MCF 10A (cell line): Measurements from ENCODE around the gene PABPN1L. TPM values are rescaled to one million over a fixed set of nuclear protein-coding genes. Genes with fewer than 3 reads are reported as not detected.
"Not testable (repeated sequence)": the region's sequence is repeated elsewhere in the genome, so short reads cannot be mapped to it uniquely, and the experiment has no call there.

Experiments
- BruUV-seq: library from RNA; stranded (reverse); fragments of 400-500 nt; replicated peaks from 2 replicates; lab custom pipeline; 2021; lab: Mats Ljungman, UMichigan
- CTCF ChIA-PET: fragments of 300-600 bp; sonication (Branson Sonifier 250); formaldehyde crosslinking; extraction: SDS; loops from one replicate; lab custom pipeline; 2021; ENCODE audit warnings: antibody characterized with exemption, inconsistent platforms; lab: Yijun Ruan, JAX
- POLR2A ChIA-PET: fragments of 300-600, 350-650 bp; sonication (Branson Sonifier 250); formaldehyde crosslinking; extraction: SDS; loops from one replicate; lab custom pipeline; 2020; ENCODE audit warnings: antibody characterized with exemption, inconsistent platforms; lab: Yijun Ruan, JAX
- DNase-seq: peaks from one replicate; pipeline ENCODE4 v3.0.0-alpha.2; 2018; ENCODE audit not compliant: unreplicated experiment
- H3K27ac Mint-ChIP-seq: one replicate; pipeline ENCODE4 v1.8.0; 2022; ENCODE audit warnings: mild to moderate bottlenecking, low read depth, mixed read lengths; ENCODE audit not compliant: unreplicated experiment
- H3K27me3 Mint-ChIP-seq: one replicate; pipeline ENCODE4 v1.8.0; 2022; ENCODE audit warnings: mixed read lengths; ENCODE audit not compliant: insufficient read depth, unreplicated experiment
- H3K36me3 Mint-ChIP-seq: one replicate; pipeline ENCODE4 v1.8.0; 2022; ENCODE audit warnings: mild to moderate bottlenecking, moderate library complexity, mixed read lengths; ENCODE audit not compliant: insufficient read depth, unreplicated experiment
- H3K4me1 Mint-ChIP-seq: one replicate; pipeline ENCODE4 v1.8.0; 2022; ENCODE audit warnings: mixed read lengths; ENCODE audit not compliant: insufficient read depth, unreplicated experiment
- H3K4me3 Mint-ChIP-seq: one replicate; pipeline ENCODE4 v1.8.0; 2022; ENCODE audit warnings: mild to moderate bottlenecking, moderate library complexity, mixed read lengths; ENCODE audit not compliant: unreplicated experiment
- H3K9me3 Mint-ChIP-seq: one replicate; pipeline ENCODE4 v1.8.0; 2022; ENCODE audit warnings: mixed read lengths; ENCODE audit not compliant: unreplicated experiment
- intact Hi-C: fragments of 100-400 bp; cut with micrococcal nuclease; formaldehyde crosslinking; loops from 2 replicates; pipeline ENCODE4 v1.14.1; 2022
- total RNA-seq: library from RNA; stranded (reverse); gene quantifications from 2 replicates; pipeline ENCODE4 v1.2.3, GENCODE V29; 2022
- TF ChIP-seq, protein P1 (sequence below): fragments of 200-600 bp; IDR thresholded peaks from one replicate; pipeline ENCODE4 v1.8.0; 2022; ENCODE audit warnings: antibody characterized with exemption, mild to moderate bottlenecking; ENCODE audit not compliant: unreplicated experiment

Gene PABPN1L
- total RNA-seq, 1 experiment from 2014 or later, result not detected

DNA sequence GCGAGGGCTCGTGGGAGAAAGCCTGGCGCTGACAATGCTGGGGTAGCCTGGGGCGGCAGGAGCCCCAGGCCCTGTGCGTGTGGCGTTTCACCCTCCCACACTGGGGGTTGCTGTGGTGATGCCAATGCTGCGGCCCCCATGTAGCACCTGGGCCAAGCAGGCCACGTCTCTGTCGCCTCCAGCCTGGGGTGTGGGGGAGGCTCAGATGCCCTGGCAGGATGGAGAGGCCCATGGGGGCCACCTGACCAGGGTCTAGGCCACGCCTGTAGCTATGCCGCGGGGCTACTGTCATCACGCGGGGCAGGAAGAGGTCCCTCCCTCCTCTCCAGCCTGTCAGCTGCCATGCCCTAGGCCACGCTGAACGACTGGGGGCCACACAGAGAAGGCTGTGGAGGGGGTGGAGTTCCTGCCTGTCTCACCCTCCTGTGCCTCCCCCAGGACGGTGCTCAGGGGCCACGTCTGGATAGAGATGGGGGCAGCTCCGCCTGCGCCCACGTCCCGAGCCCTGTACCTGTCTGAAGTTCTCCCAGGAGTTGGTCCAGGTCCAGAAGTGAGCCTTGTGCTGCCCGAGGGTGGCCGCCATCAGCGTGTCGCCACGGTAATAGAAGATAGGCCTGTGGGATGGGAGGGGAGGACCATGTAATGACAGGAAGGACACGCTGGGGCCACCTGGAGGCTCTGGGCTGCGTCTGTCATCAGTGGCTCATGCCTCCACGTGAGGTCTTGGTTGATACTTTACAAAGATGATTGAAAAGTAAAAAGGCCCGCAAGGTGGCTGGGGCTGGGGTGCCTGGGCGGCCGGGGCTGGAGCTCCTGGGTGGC, 42.0 kb downstream of the PABPN1L start:
- Mint-ChIP-seq H3K36me3 (peaks cover 10% of the 10 kb centered on the region), H3K27me3 (no peaks in the 10 kb centered on the region), H3K4me1 (peaks cover 14% of the 10 kb centered on the region), H3K4me3 (no peak overlapping the region), H3K9me3 (no peaks in the 10 kb centered on the region), H3K27ac (no peak overlapping the region)
- POLR2A ChIA-PET, result interaction anchor here (1.0 to 2.0 kb wide), 3 partner anchors 10 to 33 kb away, joined by 3 to 14 read pairs (median 8); partner anchors contain the start of gene APRT
- intact Hi-C loops, result no loop called here
- DNase-seq, result no peak
- TF ChIP-seq, protein P1, sequence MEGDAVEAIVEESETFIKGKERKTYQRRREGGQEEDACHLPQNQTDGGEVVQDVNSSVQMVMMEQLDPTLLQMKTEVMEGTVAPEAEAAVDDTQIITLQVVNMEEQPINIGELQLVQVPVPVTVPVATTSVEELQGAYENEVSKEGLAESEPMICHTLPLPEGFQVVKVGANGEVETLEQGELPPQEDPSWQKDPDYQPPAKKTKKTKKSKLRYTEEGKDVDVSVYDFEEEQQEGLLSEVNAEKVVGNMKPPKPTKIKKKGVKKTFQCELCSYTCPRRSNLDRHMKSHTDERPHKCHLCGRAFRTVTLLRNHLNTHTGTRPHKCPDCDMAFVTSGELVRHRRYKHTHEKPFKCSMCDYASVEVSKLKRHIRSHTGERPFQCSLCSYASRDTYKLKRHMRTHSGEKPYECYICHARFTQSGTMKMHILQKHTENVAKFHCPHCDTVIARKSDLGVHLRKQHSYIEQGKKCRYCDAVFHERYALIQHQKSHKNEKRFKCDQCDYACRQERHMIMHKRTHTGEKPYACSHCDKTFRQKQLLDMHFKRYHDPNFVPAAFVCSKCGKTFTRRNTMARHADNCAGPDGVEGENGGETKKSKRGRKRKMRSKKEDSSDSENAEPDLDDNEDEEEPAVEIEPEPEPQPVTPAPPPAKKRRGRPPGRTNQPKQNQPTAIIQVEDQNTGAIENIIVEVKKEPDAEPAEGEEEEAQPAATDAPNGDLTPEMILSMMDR, result no peak
- CTCF ChIA-PET, result interaction anchor here (0.6 kb wide), 1 partner anchor 41 kb away, joined by 6 read pairs; no protein-coding TSS in a partner anchor
- BruUV-seq, result no TSS peak

DNA sequence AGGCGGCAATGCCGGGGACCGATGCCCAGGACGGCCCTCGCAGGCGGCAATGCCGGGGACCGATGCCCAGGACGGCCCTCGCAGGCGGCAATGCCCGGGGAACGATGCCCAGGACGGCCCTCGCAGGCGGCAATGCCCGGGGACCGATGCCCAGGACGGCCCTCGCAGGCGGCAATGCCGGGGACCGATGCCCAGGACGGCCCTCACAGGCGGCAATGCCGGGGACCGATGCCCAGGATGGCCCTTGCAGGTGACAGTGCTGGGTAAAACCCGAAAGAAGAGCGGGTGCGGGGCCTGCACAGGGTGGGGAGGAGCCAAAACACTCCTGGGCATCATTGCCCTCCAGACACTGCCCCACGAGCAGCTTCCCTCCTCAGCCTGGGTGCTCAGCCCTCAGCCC, 42.8 kb downstream of the PABPN1L start:
- H3K4me3 Mint-ChIP-seq, DNase-seq, H3K9me3 Mint-ChIP-seq, H3K27ac Mint-ChIP-seq, H3K27me3 Mint-ChIP-seq, CTCF ChIA-PET, POLR2A ChIA-PET, BruUV-seq, intact Hi-C loops: not testable (repeated sequence)
- Mint-ChIP-seq H3K4me1 (peaks cover 14% of the 10 kb centered on the region), H3K36me3 (peaks cover 10% of the 10 kb centered on the region)

DNA sequence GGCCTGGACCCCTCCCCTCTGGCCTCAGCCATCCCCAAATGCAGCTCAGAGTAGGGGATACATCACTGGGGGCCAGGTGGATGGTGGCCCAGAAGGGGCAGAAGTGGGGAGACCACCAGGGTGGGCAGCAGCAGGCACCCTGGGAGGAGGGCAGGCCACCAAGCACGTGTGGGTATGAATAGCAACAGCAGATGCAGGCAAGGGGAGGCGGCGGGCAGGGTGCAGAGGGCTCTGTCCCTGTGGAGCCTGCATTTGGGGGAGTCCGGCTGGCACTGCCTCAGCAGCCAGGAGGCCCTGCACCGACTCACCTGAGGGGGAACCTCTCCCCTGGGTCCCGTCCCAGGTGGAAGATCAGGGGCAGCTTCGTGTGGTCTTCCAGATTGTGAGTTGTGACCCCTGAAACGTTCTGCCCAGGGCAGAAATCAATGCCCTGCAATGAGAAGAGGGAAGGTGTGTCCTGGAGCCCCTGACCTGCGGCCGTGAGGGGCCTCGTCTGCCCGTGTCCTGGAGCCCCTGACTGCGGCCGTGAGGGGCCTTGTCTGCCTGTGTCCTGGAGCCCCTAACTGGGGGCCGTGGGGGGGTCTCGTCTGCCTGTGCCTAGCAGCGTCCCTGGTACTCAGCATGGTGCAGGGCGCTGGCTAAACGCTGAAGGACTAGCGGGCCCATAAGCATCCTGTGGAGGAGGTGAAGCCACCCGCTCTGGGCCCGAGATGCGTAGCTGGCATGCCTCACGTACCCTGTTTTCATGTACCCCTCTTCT, 44.0 kb downstream of the PABPN1L start:
- Mint-ChIP-seq H3K4me3 (no peak overlapping the region), H3K27ac (no peak overlapping the region), H3K36me3 (peaks cover 15% of the 10 kb centered on the region), H3K9me3 (no peaks in the 10 kb centered on the region), H3K27me3 (no peaks in the 10 kb centered on the region), H3K4me1 (peaks cover 14% of the 10 kb centered on the region)
- ChIA-PET CTCF (interaction anchor here (0.6 kb wide), 1 partner anchor 85 kb away, joined by 4 read pairs; no protein-coding TSS in a partner anchor), POLR2A (interaction anchor here (0.7 to 2.2 kb wide), 3 partner anchors 10 to 1061 kb away, joined by 3 to 6 read pairs (median 3); partner anchors contain the start of gene APRT)
- intact Hi-C loops, result no loop called here
- TF ChIP-seq, protein P1, result no peak
- DNase-seq, result no peak
- BruUV-seq, result no TSS peak

DNA sequence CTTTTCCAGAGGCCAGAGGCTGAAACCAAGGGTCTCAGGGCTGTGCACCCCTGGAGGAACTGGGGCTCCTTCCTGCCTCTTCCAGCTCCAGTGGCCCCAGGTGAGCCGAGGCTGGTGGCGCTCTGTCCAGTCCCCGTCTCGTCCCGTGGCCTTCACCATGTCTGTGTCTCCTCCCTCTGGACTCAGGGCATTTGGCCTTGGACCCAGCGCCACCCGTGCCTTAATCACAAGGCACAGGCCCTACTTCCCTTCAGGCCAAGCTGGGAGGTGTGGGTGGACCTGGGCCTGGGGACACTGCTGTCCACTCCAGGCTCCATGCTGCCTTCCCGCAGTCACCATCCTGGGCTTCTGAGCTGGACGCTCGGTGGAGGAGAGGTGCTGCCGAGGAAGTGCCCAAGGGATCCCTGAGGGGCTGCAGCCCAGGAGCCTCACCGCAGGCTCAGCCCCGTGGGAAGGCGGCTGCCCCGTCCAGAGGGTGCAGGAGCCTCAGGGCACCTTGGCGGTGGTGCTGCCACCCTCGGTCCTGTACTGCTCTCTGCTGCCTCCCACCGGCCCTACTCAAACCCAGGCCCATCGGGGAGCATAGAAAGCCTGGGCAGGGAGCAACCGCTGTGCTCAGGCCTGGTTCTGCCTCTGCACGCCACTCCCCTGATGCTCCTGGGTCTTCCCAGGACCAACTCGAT, 45.2 kb downstream of the PABPN1L start:
- ChIA-PET CTCF (interaction anchor here (0.8 kb wide), 1 partner anchor 85 kb away, joined by 3 read pairs; no protein-coding TSS in a partner anchor), POLR2A (interaction anchor here (1.1 to 2.2 kb wide), 2 partner anchors 9 to 31 kb away, joined by 3 to 6 read pairs; partner anchors contain the start of gene APRT)
- H3K9me3 Mint-ChIP-seq, result no peaks in the 10 kb centered on the region
- no peaks in the 10 kb centered on the region for H3K27me3 Mint-ChIP-seq
- H3K4me3 Mint-ChIP-seq, result no peak overlapping the region
- intact Hi-C loops, result no loop called here
- no TSS peak for BruUV-seq
- H3K4me1 Mint-ChIP-seq, result peaks cover 6% of the 10 kb centered on the region
- DNase-seq, result no peak
- TF ChIP-seq, protein P1, result no peak
- H3K36me3 Mint-ChIP-seq, result peaks cover 19% of the 10 kb centered on the region
- no peak overlapping the region for H3K27ac Mint-ChIP-seq
